Measurements from ENCODE around the gene ULK4. TPM values are rescaled to one million over a fixed set of nuclear protein-coding genes. Genes with fewer than 3 reads are reported as not detected.
A peak's percentile ranks its signal among the peaks of the same experiment; 100 is the strongest.

ULK4 gene
- total and polyA plus RNA-seq, 2 donors (not counting 1 experiment from before 2014, with no cell fraction given): 9.1 to 9.7 TPM

- no peak overlapping the region for H2AFZ ChIP-seq (ENCODE audit: low read length)
- peak in 1 of 2 donors; percentile 37 for DNase-seq (ENCODE audit: low read depth in 2 of 2)
- H3K79me2 ChIP-seq (ENCODE audit: control insufficient read depth, insufficient read depth, low read length): no peaks in the 10 kb centered on the region
- H3K36me3 ChIP-seq (ENCODE audit: control insufficient read depth, insufficient read depth, low read length): no peaks in the 10 kb centered on the region
- H3K4me2 ChIP-seq (ENCODE audit: extremely low read depth, insufficient read depth, low read length): no peak overlapping the region
- no peaks in the 10 kb centered on the region for H3K27me3 ChIP-seq (ENCODE audit: control insufficient read depth, insufficient read depth, low read length)
- H3K4me1 ChIP-seq (ENCODE audit: control insufficient read depth, extremely low read depth, insufficient read depth, low read length): no peaks in the 10 kb centered on the region
- H4K20me1 ChIP-seq (ENCODE audit: control insufficient read depth, extremely low read depth, insufficient read depth, low read length): no peaks in the 10 kb centered on the region
- no peak overlapping the region for H3K4me3 ChIP-seq (replicated peaks in 1 of 4; ENCODE audit: control extremely low read depth in 1 of 4, insufficient read depth in 1 of 4, low read depth in 3 of 4, low read length in 4 of 4)
- TF ChIP-seq EZH2 (IDR thresholded peaks at IDR 0.05; ENCODE audit: low read length, missing control alignments) (no peak), CTCF (conservative IDR thresholded peaks at IDR 0.05 in 1 of 2, IDR thresholded peaks at IDR 0.05 in 1 of 2; ENCODE audit: low read depth in 1 of 2, low read length in 2 of 2) (no peak)
- H3K9me3 ChIP-seq (ENCODE audit: control insufficient read depth, insufficient read depth, low read depth, low read length): no peaks in the 10 kb centered on the region
- no peak overlapping the region for H3K9ac ChIP-seq (ENCODE audit: insufficient read depth, low read length)
- H3K27ac ChIP-seq (ENCODE audit: insufficient read depth, low read length): no peak overlapping the region
Observed at GRCh38 chr3:41502023-41502422, 459.9 kb downstream of the ULK4 start.

GRCh38 chr3:41498847-41499246, 463.1 kb downstream of the ULK4 start:
- H3K79me2 ChIP-seq (ENCODE audit: control insufficient read depth, insufficient read depth, low read length): no peaks in the 10 kb centered on the region

GRCh38 chr3:41490360-41490759, 471.5 kb downstream of the ULK4 start:
- Histone ChIP-seq H3K27me3 (ENCODE audit: control insufficient read depth, insufficient read depth, low read length) (no peaks in the 10 kb centered on the region), H3K4me2 (ENCODE audit: extremely low read depth, insufficient read depth, low read length) (no peak overlapping the region), H3K79me2 (ENCODE audit: control insufficient read depth, insufficient read depth, low read length) (no peaks in the 10 kb centered on the region), H2AFZ (ENCODE audit: low read length) (no peak overlapping the region), H4K20me1 (ENCODE audit: control insufficient read depth, extremely low read depth, insufficient read depth, low read length) (no peaks in the 10 kb centered on the region), H3K36me3 (ENCODE audit: control insufficient read depth, insufficient read depth, low read length) (no peaks in the 10 kb centered on the region), H3K9ac (ENCODE audit: insufficient read depth, low read length) (no peak overlapping the region), H3K9me3 (ENCODE audit: control insufficient read depth, insufficient read depth, low read depth, low read length) (no peaks in the 10 kb centered on the region), H3K4me3 (replicated peaks in 1 of 4; ENCODE audit: control extremely low read depth in 1 of 4, insufficient read depth in 1 of 4, low read depth in 3 of 4, low read length in 4 of 4) (no peak overlapping the region), H3K27ac (ENCODE audit: insufficient read depth, low read length) (no peak overlapping the region), H3K4me1 (ENCODE audit: control insufficient read depth, extremely low read depth, insufficient read depth, low read length) (no peaks in the 10 kb centered on the region)
- DNase-seq (ENCODE audit: low read depth in 2 of 2): no peak
- TF ChIP-seq EZH2 (IDR thresholded peaks at IDR 0.05; ENCODE audit: low read length, missing control alignments) (no peak), CTCF (conservative IDR thresholded peaks at IDR 0.05 in 1 of 2, IDR thresholded peaks at IDR 0.05 in 1 of 2; ENCODE audit: low read depth in 1 of 2, low read length in 2 of 2) (no peak)

More at GRCh38 chr3:41498847-41499246, 463.1 kb downstream of the ULK4 start:
- H3K36me3 ChIP-seq (ENCODE audit: control insufficient read depth, insufficient read depth, low read length): no peaks in the 10 kb centered on the region
- H3K27ac ChIP-seq (ENCODE audit: insufficient read depth, low read length): no peak overlapping the region
- H3K9ac ChIP-seq (ENCODE audit: insufficient read depth, low read length): no peak overlapping the region
- H3K4me3 ChIP-seq (replicated peaks in 1 of 4; ENCODE audit: control extremely low read depth in 1 of 4, insufficient read depth in 1 of 4, low read depth in 3 of 4, low read length in 4 of 4): no peak overlapping the region
- H3K4me1 ChIP-seq (ENCODE audit: control insufficient read depth, extremely low read depth, insufficient read depth, low read length): no peaks in the 10 kb centered on the region
- H3K27me3 ChIP-seq (ENCODE audit: control insufficient read depth, insufficient read depth, low read length): no peaks in the 10 kb centered on the region
- H3K9me3 ChIP-seq (ENCODE audit: control insufficient read depth, insufficient read depth, low read depth, low read length): no peaks in the 10 kb centered on the region
- H3K4me2 ChIP-seq (ENCODE audit: extremely low read depth, insufficient read depth, low read length): no peak overlapping the region
- TF ChIP-seq EZH2 (IDR thresholded peaks at IDR 0.05; ENCODE audit: low read length, missing control alignments) (no peak), CTCF (conservative IDR thresholded peaks at IDR 0.05 in 1 of 2, IDR thresholded peaks at IDR 0.05 in 1 of 2; ENCODE audit: low read depth in 1 of 2, low read length in 2 of 2) (no peak)
- no peak overlapping the region for H2AFZ ChIP-seq (ENCODE audit: low read length)
- no peaks in the 10 kb centered on the region for H4K20me1 ChIP-seq (ENCODE audit: control insufficient read depth, extremely low read depth, insufficient read depth, low read length)
- no peak for DNase-seq (ENCODE audit: low read depth in 2 of 2)
